Stomach smooth muscle (tissue), 2 donors: Measurements from ENCODE around the gene OTOG.

Source experiments
- H3K27ac ChIP-seq: one replicate; pipeline ENCODE4 v1.7.0; 2013; ENCODE audit warnings: mild to moderate bottlenecking, low read length, inconsistent platforms
- H3K27me3 ChIP-seq, 2 donors: one replicate each; pipeline ENCODE4 v1.7.0; 2013; ENCODE audit warnings: low read length in 2 of 2; ENCODE audit not compliant: insufficient read depth in 2 of 2, control insufficient read depth in 1 of 2
- H3K36me3 ChIP-seq, 2 donors: one replicate each; pipeline ENCODE4 v1.7.0; 2013; ENCODE audit warnings: low read length in 2 of 2; ENCODE audit not compliant: control insufficient read depth in 2 of 2, insufficient read depth in 2 of 2
- H3K4me1 ChIP-seq: one replicate; pipeline ENCODE4 v1.7.0; 2013; ENCODE audit warnings: low read length; ENCODE audit not compliant: control insufficient read depth, insufficient read depth
- H3K4me3 ChIP-seq, 2 donors: one replicate each; pipeline ENCODE4 v1.7.0; 2013; ENCODE audit warnings: low read length in 2 of 2
- H3K9ac ChIP-seq, 2 donors: one replicate each; pipeline ENCODE4 v1.7.0; 2013; ENCODE audit warnings: low read length in 2 of 2, mild to moderate bottlenecking in 1 of 2
- H3K9me3 ChIP-seq, 2 donors: one replicate each; pipeline ENCODE4 v1.7.0; 2013; ENCODE audit warnings: low read length in 2 of 2; ENCODE audit not compliant: control insufficient read depth in 2 of 2
- donor health status: healthy.
- donor health status: Pancreatic carcinoma.

OTOG gene

GRCh38 chr11:17547051-17547577, at the start of gene OTOG:
TSS of gene OTOG (plus strand) at chr11:17547259. CDS start at chr11:17547373, 114 bp downstream.
- Histone ChIP-seq H3K4me3 (no peak within 1 kb of the TSS), H3K9ac (no peak within 1 kb of the TSS), H3K27ac (no peak within 1 kb of the TSS), H3K36me3 (no peaks in the 10 kb centered on the region), H3K27me3 (peaks cover 30 to 31% of the 10 kb centered on the region in 2 donors), H3K9me3 (no peaks in the 10 kb centered on the region), H3K4me1 (peaks cover 6% of the 10 kb centered on the region)

GRCh38 chr11:17498058-17498457, 49.0 kb upstream of the OTOG start:
- Histone ChIP-seq H3K9ac (no peak overlapping the region), H3K4me1 (no peaks in the 10 kb centered on the region), H3K36me3 (no peaks in the 10 kb centered on the region), H3K9me3 (no peaks in the 10 kb centered on the region), H3K27ac (no peak overlapping the region), H3K4me3 (no peak overlapping the region), H3K27me3 (peaks cover 0 to 2% of the 10 kb centered on the region in 2 donors)

- Histone ChIP-seq H3K4me1 (no peaks in the 10 kb centered on the region), H3K4me3 (no peak overlapping the region), H3K27ac (no peak overlapping the region), H3K36me3 (no peaks in the 10 kb centered on the region), H3K9ac (no peak overlapping the region), H3K27me3 (peaks cover 0 to 2% of the 10 kb centered on the region in 2 donors), H3K9me3 (no peaks in the 10 kb centered on the region)
Measured at GRCh38 chr11:17498475-17498874, 48.6 kb upstream of the OTOG start.

- no peak overlapping the region for H3K9ac ChIP-seq
- no peaks in the 10 kb centered on the region for H3K9me3 ChIP-seq
- no peaks in the 10 kb centered on the region for H3K36me3 ChIP-seq
- H3K4me3 ChIP-seq: no peak overlapping the region
- H3K4me1 ChIP-seq: no peaks in the 10 kb centered on the region
- H3K27ac ChIP-seq: no peak overlapping the region
- peaks cover 0 to 2% of the 10 kb centered on the region in 2 donors for H3K27me3 ChIP-seq
Measured at GRCh38 chr11:17500673-17501072, 46.4 kb upstream of the OTOG start.

GRCh38 chr11:17502630-17503029, 44.4 kb upstream of the OTOG start:
- Histone ChIP-seq H3K4me3 (no peak overlapping the region), H3K36me3 (no peaks in the 10 kb centered on the region), H3K9me3 (no peaks in the 10 kb centered on the region), H3K4me1 (no peaks in the 10 kb centered on the region), H3K9ac (no peak overlapping the region), H3K27me3 (peaks cover 0 to 2% of the 10 kb centered on the region in 2 donors), H3K27ac (no peak overlapping the region)

- no peaks in the 10 kb centered on the region for H3K4me1 ChIP-seq
- H3K4me3 ChIP-seq: no peak overlapping the region
- H3K27ac ChIP-seq: no peak overlapping the region
- H3K27me3 ChIP-seq: peaks cover 0 to 2% of the 10 kb centered on the region in 2 donors
- no peaks in the 10 kb centered on the region for H3K36me3 ChIP-seq
- H3K9ac ChIP-seq: no peak overlapping the region
- H3K9me3 ChIP-seq: no peaks in the 10 kb centered on the region
Measured at GRCh38 chr11:17504330-17505107, 42.5 kb upstream of the OTOG start.

- Histone ChIP-seq H3K36me3 (no peaks in the 10 kb centered on the region), H3K9ac (no peak overlapping the region), H3K27ac (no peak overlapping the region)
Measured at GRCh38 chr11:17505146-17505545, 41.9 kb upstream of the OTOG start.

GRCh38 chr11:17506314-17506713, 40.7 kb upstream of the OTOG start:
- no peaks in the 10 kb centered on the region for H3K36me3 ChIP-seq
- H3K27ac ChIP-seq: no peak overlapping the region
- H3K4me1 ChIP-seq: no peaks in the 10 kb centered on the region
- H3K9me3 ChIP-seq: no peaks in the 10 kb centered on the region
- peaks cover 0 to 4% of the 10 kb centered on the region in 2 donors for H3K27me3 ChIP-seq
- no peak overlapping the region for H3K4me3 ChIP-seq
- no peak overlapping the region for H3K9ac ChIP-seq

More at GRCh38 chr11:17505146-17505545, 41.9 kb upstream of the OTOG start:
- Histone ChIP-seq H3K4me3 (no peak overlapping the region), H3K4me1 (no peaks in the 10 kb centered on the region), H3K9me3 (no peaks in the 10 kb centered on the region), H3K27me3 (peaks cover 0 to 5% of the 10 kb centered on the region in 2 donors)

- H3K4me3 ChIP-seq: no peak overlapping the region
- H3K9ac ChIP-seq: no peak overlapping the region
- H3K27me3 ChIP-seq: peaks cover 0 to 4% of the 10 kb centered on the region in 2 donors
- no peaks in the 10 kb centered on the region for H3K36me3 ChIP-seq
- no peak overlapping the region for H3K27ac ChIP-seq
- no peaks in the 10 kb centered on the region for H3K9me3 ChIP-seq
- no peaks in the 10 kb centered on the region for H3K4me1 ChIP-seq
Measured at GRCh38 chr11:17506942-17507341, 40.1 kb upstream of the OTOG start.

- Histone ChIP-seq H3K9me3 (no peaks in the 10 kb centered on the region), H3K36me3 (no peaks in the 10 kb centered on the region), H3K4me1 (no peaks in the 10 kb centered on the region), H3K9ac (no peak overlapping the region), H3K27me3 (peaks cover 0 to 6% of the 10 kb centered on the region in 2 donors), H3K27ac (no peak overlapping the region), H3K4me3 (no peak overlapping the region)
Measured at GRCh38 chr11:17507773-17508172, 39.3 kb upstream of the OTOG start.

GRCh38 chr11:17508306-17508705, 38.8 kb upstream of the OTOG start:
- Histone ChIP-seq H3K4me1 (no peaks in the 10 kb centered on the region), H3K27me3 (peaks cover 2 to 6% of the 10 kb centered on the region in 2 donors), H3K9ac (no peak overlapping the region), H3K9me3 (no peaks in the 10 kb centered on the region), H3K36me3 (no peaks in the 10 kb centered on the region), H3K27ac (no peak overlapping the region), H3K4me3 (no peak overlapping the region)
